Memory B cell (primary cell): Measurements from ENCODE around the gene FICD.

Experiments used
- ATAC-seq: fragments of 150-1000 bp; cut with Tn5 transposase; 2 replicates; pipeline ENCODE4 v1.10.0; 2021; ENCODE audit warnings: low read depth, mild to moderate bottlenecking, moderate library complexity
- DNase-seq, 2 donors: peaks; one replicate each; pipeline ENCODE4 v3.0.0; 2022; ENCODE audit warnings: low spot score in 2 of 2
- H3K27ac Mint-ChIP-seq: one replicate; pipeline ENCODE4 v1.8.0; 2022; ENCODE audit warnings: mild to moderate bottlenecking, moderate library complexity, mixed read lengths
- H3K27me3 Mint-ChIP-seq: one replicate; pipeline ENCODE4 v1.8.0; 2022; ENCODE audit warnings: mixed read lengths
- H3K36me3 Mint-ChIP-seq: one replicate; pipeline ENCODE4 v1.8.0; 2022; ENCODE audit warnings: mild to moderate bottlenecking, mixed read lengths
- H3K4me1 Mint-ChIP-seq: one replicate; pipeline ENCODE4 v1.8.0; 2022; ENCODE audit warnings: mixed read lengths
- H3K4me3 Mint-ChIP-seq: one replicate; pipeline ENCODE4 v1.8.0; 2022; ENCODE audit warnings: mild to moderate bottlenecking, moderate library complexity, mixed read lengths
- H3K9me3 Mint-ChIP-seq: one replicate; pipeline ENCODE4 v1.8.0; 2022; ENCODE audit warnings: mixed read lengths

FICD gene

GRCh38 chr12:108515916-108516315, 839 bp downstream of the FICD start:
- Mint-ChIP-seq H3K27ac (peak overlapping the region; percentile 90), H3K4me3 (peak overlapping the region; percentile 95), H3K4me1 (peaks cover 19% of the 10 kb centered on the region), H3K9me3 (no peaks in the 10 kb centered on the region), H3K27me3 (no peaks in the 10 kb centered on the region), H3K36me3 (peaks cover 15% of the 10 kb centered on the region)
- ATAC-seq (no peak), DNase-seq (no peak)

GRCh38 chr12:108516511-108517275, 1.6 kb downstream of the FICD start:
- Mint-ChIP-seq H3K9me3 (no peaks in the 10 kb centered on the region), H3K27me3 (no peaks in the 10 kb centered on the region), H3K27ac (peak overlapping the region; percentile 90)

GRCh38 chr12:108517288-108518100, 2.4 kb downstream of the FICD start:
- H3K27ac Mint-ChIP-seq: no peak overlapping the region
- peaks cover 14% of the 10 kb centered on the region for H3K4me1 Mint-ChIP-seq
- H3K36me3 Mint-ChIP-seq: peaks cover 24% of the 10 kb centered on the region
- no peaks in the 10 kb centered on the region for H3K9me3 Mint-ChIP-seq
- DNase-seq (no peak), ATAC-seq (no peak)
- no peaks in the 10 kb centered on the region for H3K27me3 Mint-ChIP-seq
- H3K4me3 Mint-ChIP-seq: no peak overlapping the region

More at GRCh38 chr12:108516511-108517275, 1.6 kb downstream of the FICD start:
- Mint-ChIP-seq H3K36me3 (peaks cover 17% of the 10 kb centered on the region), H3K4me3 (peak overlapping the region; percentile 58), H3K4me1 (peaks cover 16% of the 10 kb centered on the region)
- DNase-seq (no peak), ATAC-seq (no peak)

GRCh38 chr12:108518101-108518715, 3.1 kb downstream of the FICD start:
- Mint-ChIP-seq H3K9me3 (no peaks in the 10 kb centered on the region), H3K36me3 (peaks cover 24% of the 10 kb centered on the region), H3K27ac (no peak overlapping the region), H3K4me3 (no peak overlapping the region), H3K4me1 (peaks cover 14% of the 10 kb centered on the region), H3K27me3 (no peaks in the 10 kb centered on the region)
- DNase-seq (no peak), ATAC-seq (no peak)

GRCh38 chr12:108518716-108519496, 3.8 kb downstream of the FICD start:
- ATAC-seq: no peak
- DNase-seq: no peak
- Mint-ChIP-seq H3K27ac (no peak overlapping the region), H3K27me3 (no peaks in the 10 kb centered on the region), H3K36me3 (peaks cover 24% of the 10 kb centered on the region), H3K4me3 (no peak overlapping the region), H3K4me1 (peaks cover 14% of the 10 kb centered on the region), H3K9me3 (no peaks in the 10 kb centered on the region)

- H3K4me1 Mint-ChIP-seq: peaks cover 11% of the 10 kb centered on the region
- H3K27ac Mint-ChIP-seq: no peak overlapping the region
- ATAC-seq: no peak
- H3K9me3 Mint-ChIP-seq: no peaks in the 10 kb centered on the region
- no peaks in the 10 kb centered on the region for H3K27me3 Mint-ChIP-seq
- H3K4me3 Mint-ChIP-seq: no peak overlapping the region
- H3K36me3 Mint-ChIP-seq: peaks cover 28% of the 10 kb centered on the region
- no peak for DNase-seq
These were observed 4.5 kb downstream of the FICD start for GRCh38 chr12:108519558-108519957.

- no peaks in the 10 kb centered on the region for H3K9me3 Mint-ChIP-seq
- ATAC-seq: no peak
- DNase-seq: no peak
- no peak overlapping the region for H3K4me3 Mint-ChIP-seq
- no peaks in the 10 kb centered on the region for H3K27me3 Mint-ChIP-seq
- H3K36me3 Mint-ChIP-seq: peaks cover 45% of the 10 kb centered on the region
- peaks cover 6% of the 10 kb centered on the region for H3K4me1 Mint-ChIP-seq
- H3K27ac Mint-ChIP-seq: no peak overlapping the region
These were observed 8.3 kb downstream of the FICD start for GRCh38 chr12:108523365-108523764.

GRCh38 chr12:108525681-108526080, 10.6 kb downstream of the FICD start:
- ATAC-seq (no peak), DNase-seq (no peak)
- Mint-ChIP-seq H3K4me1 (peaks cover 6% of the 10 kb centered on the region), H3K4me3 (no peak overlapping the region), H3K9me3 (no peaks in the 10 kb centered on the region), H3K27me3 (no peaks in the 10 kb centered on the region), H3K36me3 (peaks cover 45% of the 10 kb centered on the region), H3K27ac (peak overlapping the region; percentile 47)

- Mint-ChIP-seq H3K4me1 (peaks cover 6% of the 10 kb centered on the region), H3K27me3 (no peaks in the 10 kb centered on the region), H3K27ac (no peak overlapping the region), H3K4me3 (no peak overlapping the region), H3K9me3 (no peaks in the 10 kb centered on the region), H3K36me3 (peaks cover 45% of the 10 kb centered on the region)
- ATAC-seq (no peak), DNase-seq (no peak)
These were observed 11.5 kb downstream of the FICD start for GRCh38 chr12:108526482-108527165.

- Mint-ChIP-seq H3K27me3 (no peaks in the 10 kb centered on the region), H3K27ac (peak overlapping the region; percentile 85)
- no peak for ATAC-seq
These were observed 12.1 kb downstream of the FICD start for GRCh38 chr12:108527166-108527496.

GRCh38 chr12:108530161-108530560, 15.1 kb downstream of the FICD start:
- H3K4me1 Mint-ChIP-seq: peaks cover 3% of the 10 kb centered on the region
- H3K9me3 Mint-ChIP-seq: no peaks in the 10 kb centered on the region
- no peak for DNase-seq
- peaks cover 35% of the 10 kb centered on the region for H3K36me3 Mint-ChIP-seq
- no peak for ATAC-seq
- H3K27ac Mint-ChIP-seq: no peak overlapping the region
- H3K27me3 Mint-ChIP-seq: no peaks in the 10 kb centered on the region
- H3K4me3 Mint-ChIP-seq: no peak overlapping the region

More at GRCh38 chr12:108527166-108527496, 12.1 kb downstream of the FICD start:
- H3K9me3 Mint-ChIP-seq: no peaks in the 10 kb centered on the region
- H3K36me3 Mint-ChIP-seq: peaks cover 41% of the 10 kb centered on the region
- no peak for DNase-seq
- no peak overlapping the region for H3K4me3 Mint-ChIP-seq
- H3K4me1 Mint-ChIP-seq: peaks cover 3% of the 10 kb centered on the region

GRCh38 chr12:108531929-108532848, 17.1 kb downstream of the FICD start:
- peaks cover 2% of the 10 kb centered on the region for H3K4me1 Mint-ChIP-seq
- H3K27me3 Mint-ChIP-seq: no peaks in the 10 kb centered on the region
- H3K9me3 Mint-ChIP-seq: no peaks in the 10 kb centered on the region
- peaks cover 33% of the 10 kb centered on the region for H3K36me3 Mint-ChIP-seq
- DNase-seq (no peak), ATAC-seq (no peak)
- H3K4me3 Mint-ChIP-seq: no peak overlapping the region
- no peak overlapping the region for H3K27ac Mint-ChIP-seq
